HepG2 (cell line): ENCODE results near the gene CDC25C. TPM values are rescaled to one million over a fixed set of nuclear protein-coding genes. Genes with fewer than 3 reads are reported as not detected.

Source experiments
- CBX5 ChIP-seq: sonication (generic); formaldehyde crosslinking; IDR thresholded peaks from 2 replicates; pipeline ENCODE4 v1.4.0; 2020; ENCODE audit warnings: missing genetic modification reagents, borderline replicate concordance
- HNRNPLL ChIP-seq: fragments of 200-400 bp; formaldehyde crosslinking; IDR thresholded peaks from 2 replicates; pipeline ENCODE4 v1.6.1; 2017; ENCODE audit warnings: mild to moderate bottlenecking, low read depth, low read length; ENCODE audit not compliant: poor library complexity, severe bottlenecking
- HOMEZ ChIP-seq: IDR thresholded peaks from 2 replicates; pipeline ENCODE4 v1.6.1; 2016; ENCODE audit warnings: low read depth
- HOXA9 ChIP-seq: sonication (generic); formaldehyde crosslinking; IDR thresholded peaks from 2 replicates; pipeline ENCODE4 v1.8.1; 2022; ENCODE audit warnings: missing genetic modification reagents, mild to moderate bottlenecking, moderate library complexity, borderline replicate concordance
- IKZF5 ChIP-seq: IDR thresholded peaks from 2 replicates; pipeline ENCODE4 v1.6.1; 2018; ENCODE audit warnings: missing genetic modification reagents, mild to moderate bottlenecking, missing compliant biosample characterization
- POGZ ChIP-seq: sonication (generic); formaldehyde crosslinking; IDR thresholded peaks from 2 replicates; pipeline ENCODE4 v1.4.0; 2020; ENCODE audit warnings: mild to moderate bottlenecking, missing genetic modification reagents
- PTBP1 ChIP-seq: fragments of 200-400 bp; formaldehyde crosslinking; IDR thresholded peaks from 2 replicates; pipeline ENCODE4 v1.6.1; 2018; ENCODE audit warnings: low read length, low read depth; ENCODE audit not compliant: poor library complexity, severe bottlenecking
- TFAP4 ChIP-seq: sonication (generic); IDR thresholded peaks from 2 replicates; pipeline ENCODE4 v1.6.1; 2016; ENCODE audit warnings: low read depth, borderline replicate concordance
- ZNF407 ChIP-seq: sonication (generic); formaldehyde crosslinking; IDR thresholded peaks from one replicate; pipeline ENCODE4 v1.5.1; 2020; ENCODE audit warnings: mild to moderate bottlenecking, missing genetic modification reagents; ENCODE audit errors: not compliant biosample characterization
- ZNF451 ChIP-seq: sonication (generic); formaldehyde crosslinking; IDR thresholded peaks from 2 replicates; pipeline ENCODE4 v1.5.0; 2020; ENCODE audit warnings: mild to moderate bottlenecking, missing genetic modification reagents
- ZNF484 ChIP-seq: sonication (generic); formaldehyde crosslinking; IDR thresholded peaks from 2 replicates; pipeline ENCODE4 v1.5.1; 2020; ENCODE audit warnings: mild to moderate bottlenecking, low read depth, missing genetic modification reagents, borderline replicate concordance
- ZNF543 ChIP-seq: sonication (generic); formaldehyde crosslinking; IDR thresholded peaks from 2 replicates; pipeline ENCODE4 v1.4.0; 2020; ENCODE audit warnings: mild to moderate bottlenecking, missing genetic modification reagents
- ZNF572 ChIP-seq: sonication (generic); formaldehyde crosslinking; IDR thresholded peaks from 2 replicates; pipeline ENCODE4 v1.5.1; 2020; ENCODE audit warnings: mild to moderate bottlenecking, missing genetic modification reagents
- ZNF615 ChIP-seq: sonication (generic); formaldehyde crosslinking; IDR thresholded peaks from 2 replicates; pipeline ENCODE4 v1.5.0; 2020; ENCODE audit warnings: mild to moderate bottlenecking, missing genetic modification reagents, borderline replicate concordance
- ZNF788 ChIP-seq: sonication (generic); formaldehyde crosslinking; IDR thresholded peaks from 2 replicates; pipeline ENCODE4 v1.5.0; 2020; ENCODE audit warnings: mild to moderate bottlenecking, missing genetic modification reagents, borderline replicate concordance
- polyA plus RNA-seq, 8 experiments: library from polyadenylated mRNA; depleted of rRNA in 3 of 8; stranded (reverse) in 7 of 8; unstranded in 1 of 8; fragments of >200 nt; fragmentation: Illumina TruSeq in 4 of 8; extraction: Trizol in 4 of 8; gene quantifications; 2 replicates each; pipeline versions ENCODE4 v1.2.1 to v1.2.3, GENCODE V29; 2011 to 2016; ENCODE audit warnings: low read depth in 4 of 8, missing spikeins in 1 of 8, mixed read lengths in 1 of 8; ENCODE audit not compliant: insufficient read depth in 1 of 8
- total RNA-seq, 5 experiments: library from RNA; depleted of rRNA; stranded (reverse); fragments of >200 nt; fragmentation: Illumina TruSeq; extraction: Trizol; gene quantifications; 2 replicates each; pipeline ENCODE4 v1.2.3, GENCODE V29; 2016; ENCODE audit warnings: low read depth in 1 of 5

Gene CDC25C
- total and polyA plus RNA-seq, 2 of the 13 experiments (the other 11 are each of a cell fraction or from before 2014, with no cell fraction given): 17.7 to 27.6 TPM

- TF ChIP-seq ZNF572 (CRISPR knock-in tag) (no peak), TFAP4 (no peak), HOXA9 (CRISPR knock-in tag) (peak; percentile 78; the same call in 1 of the 2 replicates), ZNF484 (CRISPR knock-in tag) (no peak), CBX5 (CRISPR knock-in tag) (no peak), HNRNPLL (no peak), ZNF615 (CRISPR knock-in tag) (no peak), PTBP1 (peak; percentile 35), HOMEZ (CRISPR knock-in tag) (no peak), ZNF788 (no peak; the same call in 1 of the 2 replicates), ZNF543 (CRISPR knock-in tag) (no peak), ZNF407 (CRISPR knock-in tag) (no peak), ZNF451 (no peak), IKZF5 (CRISPR knock-in tag) (no peak), POGZ (CRISPR knock-in tag) (no peak)
Measured at GRCh38 chr5:138352722-138353559, 21.3 kb upstream of the CDC25C start (continued).
